Midbrain (tissue), 1 donor: ENCODE data around the gene TCTA.

ENCODE experiments used
- DNase-seq: peaks from one replicate; lab custom pipeline; 2025; lab: John Stamatoyannopoulos, UW

Gene TCTA

DNA sequence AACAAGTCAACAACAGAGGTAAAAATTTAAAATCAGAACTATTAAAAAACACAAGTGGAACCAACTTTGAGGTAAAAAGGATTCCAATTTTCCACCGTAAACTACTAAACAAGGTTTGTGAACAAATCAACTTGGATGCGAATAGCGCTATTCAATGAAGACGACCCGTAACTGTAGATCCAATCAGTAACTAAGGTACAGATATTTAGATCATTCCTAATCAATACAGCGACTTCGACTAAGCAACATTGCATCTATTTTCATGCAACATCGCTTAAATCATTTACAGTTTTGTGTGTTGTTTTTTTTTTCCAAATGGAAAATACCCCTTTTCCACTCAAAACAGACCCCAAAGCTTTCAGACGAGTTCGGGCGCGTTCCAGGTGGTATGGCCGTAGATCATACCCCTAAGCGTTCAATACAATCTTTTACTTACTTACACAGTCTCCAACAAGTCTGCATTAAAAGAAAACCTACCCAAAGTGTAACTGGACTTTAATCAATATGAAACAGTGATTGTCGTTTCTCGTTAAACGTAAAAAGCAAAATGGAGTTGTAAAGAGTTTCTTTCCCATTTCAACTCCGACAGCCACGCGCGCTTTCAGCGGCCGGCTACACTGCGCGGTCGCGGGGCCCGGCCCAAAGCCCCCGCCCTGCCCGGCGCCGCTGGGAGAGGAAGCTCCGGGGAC, 1.2 kb upstream of the TCTA start:
- DNase-seq, result no peak

DNA sequence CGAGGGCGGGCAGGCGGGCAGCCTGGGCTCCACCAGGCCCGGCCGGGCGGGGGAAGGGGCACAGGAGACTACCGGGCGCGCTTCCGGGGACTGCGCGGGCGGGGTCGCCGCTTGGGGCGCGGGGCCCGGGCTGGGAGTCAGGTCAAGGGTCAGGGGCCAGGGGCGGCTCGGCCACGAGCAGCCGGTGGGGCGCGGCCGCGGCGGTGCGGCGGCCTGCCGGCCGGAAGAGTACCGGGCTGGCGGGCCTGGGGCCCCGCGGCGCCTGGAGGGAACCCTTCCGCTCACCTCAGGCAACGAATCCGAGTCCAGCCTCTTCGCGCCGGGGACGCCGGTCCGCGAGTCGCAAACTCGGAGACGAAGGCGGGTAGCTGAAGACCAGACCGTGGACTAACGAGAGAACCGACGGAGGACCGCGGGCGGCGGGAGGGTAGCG, 672 bp upstream of the TCTA start:
- peak; percentile 28 for DNase-seq

DNA sequence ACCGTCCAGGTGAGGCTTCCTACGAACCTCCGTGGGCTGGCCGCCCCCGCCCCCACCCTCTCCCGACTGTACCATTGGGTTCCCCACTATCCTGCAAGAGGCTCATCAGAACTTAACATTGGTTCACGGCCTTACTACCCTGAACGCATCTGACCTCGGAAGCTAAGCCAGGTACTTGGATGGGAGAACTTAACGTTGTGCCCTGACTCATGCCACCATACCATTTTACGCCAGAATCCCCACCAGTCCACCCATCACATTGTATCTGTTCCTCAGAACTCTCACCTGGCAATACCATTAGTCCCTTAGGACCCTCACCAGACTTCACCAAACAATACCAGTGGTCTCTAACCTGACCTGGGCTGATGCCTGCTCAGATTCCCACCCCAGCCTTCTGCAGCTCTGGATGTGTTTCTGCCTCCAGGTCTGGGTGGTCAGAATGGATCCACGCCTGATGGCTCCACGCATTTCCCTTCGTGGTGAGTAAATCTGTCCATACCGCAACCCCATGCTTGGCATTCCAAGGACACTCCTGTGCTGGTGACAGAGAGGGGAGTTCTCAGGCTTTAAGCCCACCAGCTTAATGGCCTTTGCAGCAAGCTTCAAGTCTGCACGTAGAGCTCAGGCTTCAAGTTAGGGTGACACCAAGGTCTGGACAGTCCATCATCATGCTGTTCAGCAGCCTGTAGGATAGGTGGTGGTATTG, 562 bp downstream of the TCTA start:
- DNase-seq, result no peak

DNA sequence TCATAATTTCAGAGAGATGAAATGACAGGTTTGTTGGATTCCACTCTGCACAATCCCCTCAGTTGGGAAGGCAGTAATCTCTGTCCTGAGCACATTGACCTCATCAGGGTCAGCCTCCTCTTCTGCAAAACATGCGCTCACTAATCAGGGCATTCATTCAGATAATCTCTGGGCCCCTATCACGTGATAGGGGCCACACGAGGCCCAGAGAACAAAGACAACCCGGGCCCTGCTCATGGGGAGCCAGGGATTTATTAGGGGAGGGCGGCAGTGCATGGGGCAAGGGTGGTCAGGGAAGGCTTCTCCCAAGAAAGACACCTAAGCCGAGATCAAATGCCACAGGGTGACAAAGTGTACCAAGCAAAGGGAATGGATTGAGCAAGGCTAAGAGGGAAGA, 1.1 kb downstream of the TCTA start:
- no peak for DNase-seq

DNA sequence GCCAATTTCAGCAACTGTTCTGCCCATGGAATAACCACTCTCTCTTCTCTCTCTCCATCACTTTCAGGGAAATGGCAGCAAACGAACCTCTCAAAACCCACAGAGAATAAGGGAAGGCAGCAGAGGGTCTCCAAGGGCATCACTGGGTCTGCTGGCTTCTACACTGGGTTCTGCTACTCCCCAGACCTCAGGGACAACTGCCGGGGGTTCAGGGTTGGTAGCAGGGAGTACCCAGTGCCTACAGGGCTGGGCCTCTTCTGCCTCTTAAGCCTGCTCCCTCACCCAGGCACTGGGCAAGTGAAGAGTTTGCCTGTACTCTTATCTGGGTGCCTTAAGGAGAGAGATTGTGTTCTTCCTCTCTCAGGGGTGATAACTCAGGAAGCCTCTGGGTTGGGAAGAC, 2.5 kb downstream of the TCTA start:
- no peak for DNase-seq

DNA sequence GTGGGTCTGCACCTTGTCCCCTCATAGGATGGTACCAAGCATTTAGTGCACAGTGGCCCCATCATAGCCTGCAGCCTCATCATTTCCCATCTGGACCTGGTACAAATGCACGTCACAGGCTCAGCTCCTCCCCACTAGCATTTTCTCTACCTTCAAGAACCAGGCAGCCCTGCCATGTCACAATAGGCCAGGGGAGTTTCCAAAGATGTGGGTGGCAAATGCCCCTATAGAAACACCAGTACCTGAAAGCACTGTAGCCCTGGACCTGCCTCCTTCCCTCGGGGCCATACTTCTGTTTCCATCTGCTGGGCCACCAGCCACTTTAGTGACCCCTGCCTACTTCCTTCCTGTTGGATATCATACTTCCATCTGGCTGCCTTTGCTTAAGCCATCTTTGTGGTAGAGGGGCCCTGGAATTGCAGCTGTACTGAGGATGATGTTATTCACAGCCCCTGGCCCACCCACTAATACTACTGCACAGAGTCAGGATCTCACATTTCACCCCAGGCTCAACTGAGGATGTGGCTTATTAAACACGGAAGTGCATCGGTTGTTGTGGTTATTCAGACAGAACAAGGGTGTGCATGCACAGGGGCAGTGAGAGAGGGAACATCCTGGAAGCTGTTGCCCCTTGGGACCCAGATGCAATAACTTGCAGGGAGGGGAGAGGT, 3.8 kb downstream of the TCTA start:
- DNase-seq, result no peak

DNA sequence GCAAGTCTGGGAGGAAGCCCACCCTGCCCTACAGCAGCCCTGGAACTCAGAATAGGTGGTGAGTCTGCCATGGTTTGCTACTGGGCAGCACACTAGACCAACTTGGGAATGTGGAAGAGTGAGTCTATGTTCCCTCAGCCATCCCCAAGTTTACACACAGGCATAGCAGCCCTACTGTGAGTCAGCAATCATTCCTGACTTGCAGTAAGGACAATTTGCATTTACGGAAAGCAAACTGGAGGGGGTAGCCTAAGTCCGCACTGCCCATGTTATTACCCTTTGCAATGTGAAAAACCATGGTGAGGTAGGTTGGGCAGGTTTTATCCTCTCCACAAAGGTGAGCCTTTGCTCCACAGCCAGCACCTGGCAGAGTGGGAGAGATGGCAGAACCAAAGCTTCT, 4.6 kb downstream of the TCTA start:
- no peak for DNase-seq

DNA sequence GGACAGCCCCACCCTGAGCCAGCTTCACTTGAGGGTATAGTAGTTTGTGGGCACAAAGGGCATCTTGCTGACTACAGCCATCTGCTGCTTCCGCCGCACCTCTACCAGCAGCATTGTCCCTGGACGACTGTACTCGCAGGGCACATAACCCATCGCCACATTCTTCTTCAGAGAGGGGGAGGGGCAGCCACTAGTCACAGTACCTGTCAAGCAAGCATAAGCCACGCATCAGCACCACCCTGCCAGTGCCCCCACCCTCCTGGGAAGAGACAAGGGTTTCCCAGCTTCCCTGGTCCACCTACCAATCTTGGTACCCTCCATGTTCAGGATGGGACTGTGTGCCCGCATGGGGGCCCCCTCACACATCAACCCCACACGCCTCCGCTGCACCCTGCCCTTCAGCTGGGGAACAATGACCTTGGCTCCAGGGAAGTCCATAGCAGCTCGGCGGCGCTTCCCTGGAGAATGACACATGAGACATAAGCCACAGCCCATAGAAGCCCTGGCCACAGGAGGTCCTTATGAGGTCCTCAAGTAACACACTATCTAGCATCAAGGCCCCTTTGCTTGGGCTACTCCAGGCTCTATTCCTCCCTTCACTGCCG, 5.4 kb downstream of the TCTA start:
- DNase-seq, result no peak

DNA sequence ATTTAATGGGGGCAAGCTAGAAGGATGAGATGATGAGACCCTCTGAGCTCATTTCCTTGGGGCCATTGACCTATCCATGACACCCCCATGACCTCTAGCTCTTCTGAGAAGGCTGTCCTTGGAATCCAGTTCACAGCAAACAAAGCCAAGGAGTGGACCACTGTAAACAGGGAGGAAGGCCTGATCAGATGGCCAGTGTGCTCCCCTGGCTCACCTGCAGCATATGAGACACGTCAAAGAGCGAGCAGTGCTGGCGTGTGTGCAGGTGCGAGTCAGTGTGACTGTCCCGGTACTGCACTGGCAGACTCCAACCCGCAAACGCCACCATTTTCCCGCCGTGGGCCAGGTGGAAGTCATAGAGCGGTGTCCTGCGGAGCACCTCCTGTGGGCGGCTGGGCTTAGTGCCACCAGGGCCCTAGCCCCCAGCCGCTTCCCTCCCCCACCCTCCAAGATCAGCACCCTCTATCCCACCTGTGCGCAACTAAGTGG, 9.7 kb downstream of the TCTA start:
- no peak for DNase-seq

DNA sequence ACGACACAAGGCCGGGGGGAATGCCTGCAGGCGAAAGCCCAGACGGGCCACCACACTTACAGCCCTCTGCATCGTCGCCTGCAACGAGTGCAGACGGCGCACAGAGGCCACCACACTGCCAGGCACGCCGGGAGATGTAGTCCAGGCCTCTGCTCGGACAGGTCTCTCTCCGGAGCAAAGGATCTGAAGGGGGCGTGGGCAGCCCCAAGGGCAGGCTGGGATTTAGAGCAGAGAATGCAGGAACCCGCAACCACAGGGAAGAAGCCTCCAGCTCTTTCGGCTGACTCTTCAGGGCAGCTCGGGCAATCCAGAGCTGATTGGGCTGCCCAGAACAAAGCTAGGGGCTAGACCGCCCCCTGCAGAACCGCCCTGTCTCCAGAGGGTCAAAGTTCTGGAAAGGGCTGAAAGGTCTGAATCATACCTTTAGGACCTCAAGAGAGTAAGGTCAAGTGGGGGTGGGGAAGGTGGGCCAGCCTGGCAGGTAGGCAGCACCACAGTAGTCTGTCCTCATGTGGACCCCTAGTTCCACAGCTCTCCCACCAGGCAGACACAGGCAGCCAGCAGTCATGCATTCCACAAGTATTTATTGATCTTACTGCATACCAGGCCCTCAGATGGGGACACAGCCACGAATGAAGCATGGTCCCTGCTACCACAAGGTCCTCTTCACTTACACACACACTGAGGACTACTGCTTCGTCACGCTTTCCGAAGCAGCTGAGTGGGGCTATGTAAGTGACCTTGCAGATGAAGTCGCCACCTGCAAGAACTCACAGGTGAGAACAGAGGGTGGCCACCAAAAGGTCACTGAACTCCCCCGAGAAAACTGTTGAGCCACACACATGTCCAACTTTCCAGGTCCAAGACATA, 10.4 kb downstream of the TCTA start, which contains the start of gene AMT:
AMT (minus strand) TSS at position 95 of the 870 bp plus-strand sequence; CDS start at position 72, 23 bp downstream.
- DNase-seq, result peak; percentile 22

DNA sequence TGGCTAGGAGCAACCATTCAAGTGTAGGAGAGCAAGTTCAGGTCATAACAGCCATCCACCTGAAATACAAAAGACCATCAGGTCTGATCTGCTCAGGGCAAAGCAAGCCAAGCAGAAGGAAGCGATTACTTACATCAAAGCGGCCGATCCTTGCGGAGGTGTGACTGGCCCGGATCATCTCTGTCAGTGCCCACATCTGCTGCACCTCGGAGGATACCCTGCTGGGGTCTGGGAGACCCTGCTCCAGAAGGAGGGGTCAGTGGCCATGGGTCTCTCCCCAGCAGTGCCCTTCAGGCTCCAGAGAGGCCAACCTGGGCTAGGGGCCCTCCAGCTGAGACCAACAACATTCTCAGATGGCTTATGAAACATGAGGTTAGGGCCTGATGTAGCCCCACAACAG, 12.6 kb downstream of the TCTA start:
- DNase-seq, result no peak

DNA sequence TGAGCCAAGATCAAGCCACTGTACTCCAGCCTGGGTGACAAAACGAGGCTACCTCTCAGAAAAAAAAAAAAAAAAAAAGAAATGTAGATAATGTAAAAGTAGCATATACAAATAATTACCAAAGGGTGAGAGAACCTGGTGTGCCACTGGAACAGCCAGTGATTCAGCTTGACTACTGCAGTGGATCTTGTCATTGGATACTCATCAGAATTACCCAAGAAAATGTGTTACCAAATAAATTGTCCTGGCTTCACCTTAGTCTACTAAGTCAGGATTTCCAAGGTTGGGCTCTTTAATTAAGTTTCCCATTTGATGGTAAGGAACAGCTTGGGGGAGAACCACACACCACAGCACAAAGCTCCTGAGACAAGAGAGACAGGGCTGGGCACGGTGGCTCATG, 15.4 kb downstream of the TCTA start:
- DNase-seq, result no peak

DNA sequence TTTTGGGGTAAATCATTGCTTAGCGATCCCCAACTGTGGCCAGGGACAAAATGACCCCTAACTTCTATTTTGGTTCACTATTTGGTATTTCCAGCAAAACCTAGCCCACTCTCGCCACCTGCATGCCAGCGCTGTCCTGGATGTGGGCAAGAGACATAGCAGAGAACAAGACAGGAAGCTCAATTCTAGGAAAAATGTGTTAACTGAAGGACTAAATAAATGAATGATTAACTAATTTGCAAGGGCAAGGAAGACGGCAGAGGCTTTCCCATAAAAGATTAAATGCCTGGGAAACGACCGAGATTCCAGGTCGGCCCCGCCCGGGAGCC, 16.5 kb downstream of the TCTA start:
- DNase-seq, result no peak

DNA sequence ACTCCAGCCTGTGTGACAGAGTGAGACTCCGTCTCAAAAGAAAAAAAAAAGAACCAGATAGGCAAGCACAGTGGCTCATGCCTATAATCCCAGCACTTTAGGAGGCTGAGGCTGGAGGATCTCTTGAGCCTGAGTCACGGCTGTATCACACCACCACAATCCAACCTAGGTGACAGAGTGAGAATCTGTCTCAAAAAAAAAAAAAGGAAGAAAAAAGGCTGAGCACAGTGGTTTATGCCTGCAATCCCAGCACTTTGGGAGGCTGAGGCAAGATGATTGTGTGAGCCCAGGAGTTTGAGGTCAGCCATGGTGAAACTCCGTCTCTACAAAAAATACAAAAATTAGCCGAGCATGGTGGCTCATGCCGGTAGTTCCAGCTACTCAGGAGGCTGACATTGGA, 22.5 kb downstream of the TCTA start:
- DNase-seq, result no peak

DNA sequence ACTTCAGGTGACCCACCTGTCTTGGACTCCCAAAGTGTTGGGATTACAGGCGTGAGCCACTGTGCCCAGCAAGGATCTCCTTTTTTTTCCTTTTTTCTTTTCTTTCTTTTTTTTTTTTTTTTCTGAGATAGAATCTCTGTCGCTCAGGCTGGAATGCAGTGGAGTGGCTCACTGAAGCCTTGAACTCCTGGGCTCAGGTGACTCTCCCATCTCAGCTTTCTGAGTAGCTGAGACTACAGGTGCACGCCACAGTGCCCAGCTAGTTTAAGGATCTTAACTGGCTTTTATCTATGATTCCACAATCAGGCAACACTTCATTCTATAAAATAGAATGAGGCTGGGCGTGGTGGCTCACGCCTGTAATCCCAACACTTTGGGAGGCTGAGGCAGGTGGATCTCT, 33.2 kb downstream of the TCTA start:
- DNase-seq, result no peak

DNA sequence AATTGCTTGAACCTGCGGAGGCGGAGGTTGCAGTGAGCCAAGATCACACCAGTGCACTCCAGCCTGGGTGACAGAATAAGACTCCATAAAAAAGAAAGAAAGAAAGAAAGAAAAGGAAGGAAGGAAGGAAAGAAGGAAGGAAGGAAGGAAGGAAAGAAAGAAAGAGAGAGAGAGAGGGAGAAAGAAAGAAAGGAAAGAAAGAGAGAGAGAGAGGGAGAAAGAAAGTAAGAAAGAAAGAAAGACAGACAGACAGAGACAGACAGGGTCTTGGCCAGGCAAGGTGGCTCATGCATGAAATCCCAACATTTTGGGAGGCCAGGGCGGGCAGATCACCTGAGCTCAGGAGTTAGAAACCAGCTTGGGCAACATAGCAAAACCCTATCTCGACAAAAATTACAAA, 41.4 kb downstream of the TCTA start:
- DNase-seq, result no peak

DNA sequence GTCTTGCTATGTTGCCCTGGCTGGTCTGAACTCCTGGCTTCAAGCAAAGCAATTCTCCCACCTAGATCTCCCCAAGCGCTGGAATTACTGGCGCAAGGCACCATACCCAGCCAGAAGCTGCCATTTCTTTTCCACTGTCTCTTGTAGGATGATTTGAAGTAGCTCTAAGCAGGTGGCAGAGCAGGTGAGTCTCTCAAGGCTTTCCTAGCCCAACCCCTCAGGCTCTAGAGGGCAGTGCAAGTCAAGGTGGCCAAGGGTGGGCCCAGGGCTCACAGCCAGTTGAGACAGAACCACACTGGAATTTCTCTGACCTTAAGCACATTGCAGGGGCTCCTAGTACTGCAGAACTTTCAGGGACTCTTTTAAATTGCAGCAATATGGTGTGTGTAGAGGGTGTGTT, 42.2 kb downstream of the TCTA start:
- DNase-seq, result no peak

DNA sequence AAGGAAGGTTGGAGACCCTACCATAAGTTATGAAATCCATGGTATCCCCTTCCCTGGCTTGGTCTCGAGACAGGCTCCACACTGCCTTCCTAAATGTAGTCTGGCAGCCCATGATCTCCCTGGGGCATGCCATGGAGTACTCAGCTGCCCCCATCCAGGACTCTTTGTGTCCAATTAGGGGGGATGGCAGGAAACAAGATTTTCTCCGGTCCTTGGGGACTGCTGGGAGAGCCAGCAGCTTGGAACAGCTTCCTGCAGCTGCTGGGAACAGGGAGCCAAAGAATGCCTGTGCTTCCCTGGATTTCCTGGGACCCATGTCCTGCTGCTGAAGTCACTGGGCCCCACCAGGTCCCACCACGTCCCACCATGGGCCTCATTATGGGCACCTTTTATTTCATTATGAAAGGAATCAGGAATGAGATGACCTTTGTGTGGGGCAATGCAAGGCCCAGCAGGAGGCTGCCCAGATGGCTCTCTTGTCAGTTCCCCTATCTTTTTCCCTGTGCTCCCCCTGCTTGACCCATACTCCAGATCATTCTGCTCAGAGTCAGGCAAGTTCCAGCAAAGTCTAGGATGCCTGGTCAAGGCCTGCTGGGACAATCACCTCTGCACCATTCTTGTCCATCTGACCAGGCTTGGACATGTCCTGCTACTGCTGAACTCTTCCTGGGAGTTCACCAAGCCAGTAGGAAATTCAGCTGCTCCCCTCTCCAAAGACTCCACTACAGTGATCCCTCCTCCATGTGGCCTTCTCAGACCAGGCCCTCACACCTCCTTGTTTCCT, 42.9 kb downstream of the TCTA start:
- DNase-seq, result no peak

DNA sequence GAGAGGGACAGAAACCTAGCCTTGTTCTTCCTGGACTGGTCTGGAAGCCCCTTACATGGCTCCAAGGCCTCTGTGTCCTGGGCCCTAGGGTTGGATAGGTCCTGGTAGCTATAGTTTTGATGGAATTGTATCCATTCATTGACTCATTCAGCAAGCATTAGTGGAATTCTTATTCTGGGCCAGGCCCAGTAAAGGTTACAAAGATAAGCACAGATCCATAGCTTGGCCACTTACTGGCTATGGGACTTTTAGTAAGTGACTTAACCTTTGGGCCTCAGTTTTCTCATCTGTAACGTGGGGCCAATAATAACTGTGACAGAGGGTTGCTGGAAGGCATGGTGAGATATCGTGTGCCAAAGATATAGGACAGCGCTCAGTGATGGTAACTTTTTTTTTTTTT, 44.2 kb downstream of the TCTA start:
- DNase-seq, result no peak

DNA sequence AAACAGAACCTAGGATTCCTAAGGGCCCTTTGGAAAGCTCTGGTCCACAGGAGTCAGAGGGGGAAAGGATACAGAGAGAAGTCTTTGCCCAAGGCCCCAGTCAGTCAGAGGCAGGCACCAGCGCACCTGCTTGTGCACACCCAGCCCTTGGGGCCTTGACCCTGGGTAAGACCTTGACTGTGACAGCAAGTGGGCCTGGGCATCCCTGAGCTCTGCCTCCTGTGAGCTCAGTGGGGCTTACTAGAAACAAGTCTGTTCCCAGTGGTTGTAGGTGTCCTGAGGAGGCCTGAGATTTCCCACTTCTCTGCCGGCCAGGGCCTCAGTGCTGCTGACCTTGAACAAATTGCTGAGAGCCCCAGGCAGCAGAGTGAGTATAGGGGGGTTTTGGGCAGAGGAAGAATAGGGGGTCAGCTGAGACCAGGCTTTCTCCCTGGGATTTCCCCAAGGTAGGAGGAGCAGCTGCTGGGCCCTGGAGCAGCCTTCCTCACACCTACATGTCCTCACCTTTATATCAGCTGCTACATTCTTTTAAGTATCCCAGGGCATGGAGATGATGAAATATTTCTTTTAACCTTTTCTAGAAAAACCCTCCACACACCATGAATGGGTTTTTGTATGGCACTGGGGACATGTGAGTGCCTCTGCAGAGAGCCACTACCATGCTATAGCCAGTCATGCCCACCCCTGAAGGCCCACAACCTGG, 48.1 kb downstream of the TCTA start:
- DNase-seq, result no peak
